ENCODE results near the gene WAC.
"Not testable (repeated sequence)": the region's sequence is repeated elsewhere in the genome, so short reads cannot be mapped to it uniquely, and the experiment has no call there.

WAC gene, protein sequence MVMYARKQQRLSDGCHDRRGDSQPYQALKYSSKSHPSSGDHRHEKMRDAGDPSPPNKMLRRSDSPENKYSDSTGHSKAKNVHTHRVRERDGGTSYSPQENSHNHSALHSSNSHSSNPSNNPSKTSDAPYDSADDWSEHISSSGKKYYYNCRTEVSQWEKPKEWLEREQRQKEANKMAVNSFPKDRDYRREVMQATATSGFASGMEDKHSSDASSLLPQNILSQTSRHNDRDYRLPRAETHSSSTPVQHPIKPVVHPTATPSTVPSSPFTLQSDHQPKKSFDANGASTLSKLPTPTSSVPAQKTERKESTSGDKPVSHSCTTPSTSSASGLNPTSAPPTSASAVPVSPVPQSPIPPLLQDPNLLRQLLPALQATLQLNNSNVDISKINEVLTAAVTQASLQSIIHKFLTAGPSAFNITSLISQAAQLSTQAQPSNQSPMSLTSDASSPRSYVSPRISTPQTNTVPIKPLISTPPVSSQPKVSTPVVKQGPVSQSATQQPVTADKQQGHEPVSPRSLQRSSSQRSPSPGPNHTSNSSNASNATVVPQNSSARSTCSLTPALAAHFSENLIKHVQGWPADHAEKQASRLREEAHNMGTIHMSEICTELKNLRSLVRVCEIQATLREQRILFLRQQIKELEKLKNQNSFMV

DNA sequence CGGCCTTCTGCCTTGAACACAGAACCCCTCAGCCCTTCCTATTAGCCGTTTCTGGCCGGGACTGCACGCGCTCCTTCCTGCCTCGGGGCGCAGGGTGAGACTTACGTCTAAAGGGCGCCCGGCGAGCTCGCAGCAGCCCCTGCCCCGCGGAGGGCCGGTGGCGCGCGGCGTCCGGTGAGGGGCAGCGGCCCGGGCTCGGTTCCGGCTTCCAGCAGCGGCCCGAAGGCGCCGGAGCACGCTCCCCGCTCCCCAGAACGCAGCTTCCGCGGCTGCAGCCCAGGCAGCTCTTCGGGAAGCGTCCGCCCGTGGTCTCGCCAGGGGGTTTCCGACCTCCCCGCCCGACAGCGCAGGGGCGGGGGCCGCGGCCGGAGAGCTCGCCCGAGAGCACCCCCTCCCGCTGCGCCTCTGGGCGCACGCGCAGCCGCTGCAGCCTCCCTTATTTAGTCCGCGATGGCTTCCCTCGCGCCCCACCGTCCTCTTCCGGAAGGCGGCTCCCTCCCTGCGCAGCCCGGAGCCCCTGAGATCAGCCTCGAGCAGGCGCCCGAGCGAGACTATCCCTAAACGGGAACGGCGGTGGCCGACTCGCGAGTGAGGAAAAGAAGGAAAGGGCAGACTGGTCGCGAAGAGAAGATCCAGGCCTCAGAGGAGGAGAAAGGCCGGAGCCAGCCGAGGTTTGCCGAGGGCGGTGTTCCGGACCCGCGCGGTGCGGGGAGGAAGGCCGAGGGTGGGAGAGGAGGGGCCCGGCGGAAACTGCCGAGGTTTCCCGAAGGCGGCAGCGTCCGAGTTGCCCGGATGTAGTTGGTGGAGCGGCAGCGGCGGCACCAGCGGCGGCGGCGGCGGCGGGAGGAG lies at the start of gene WAC:
WAC (plus strand) TSS at position 782 of the 849 bp plus-strand sequence. CDS start 462 bp downstream, outside the sequence.
- peak; percentile 93 for DNase-seq (ENCODE audit: low read depth)

DNA sequence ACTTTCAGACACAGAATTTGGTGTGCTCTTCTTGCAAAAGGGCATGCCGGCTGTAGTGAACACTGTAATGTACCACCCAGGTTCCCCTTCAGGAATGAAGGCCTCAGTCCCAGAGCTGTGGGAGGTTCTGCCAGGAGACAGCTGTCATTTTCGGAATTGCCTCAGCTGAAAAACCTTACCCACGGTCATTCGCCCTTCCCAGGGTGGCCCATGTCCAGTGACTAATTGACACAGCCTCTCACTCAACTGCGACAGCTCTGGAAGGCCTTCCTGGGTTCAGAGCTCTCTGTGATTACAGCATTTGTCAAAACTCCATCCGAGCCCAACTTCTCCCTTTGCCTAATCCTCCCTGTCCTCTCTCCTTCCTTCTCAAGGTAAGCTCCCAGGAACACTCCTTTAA lies 43.7 kb upstream of the WAC start:
- no peak for DNase-seq (ENCODE audit: low read depth)

DNA sequence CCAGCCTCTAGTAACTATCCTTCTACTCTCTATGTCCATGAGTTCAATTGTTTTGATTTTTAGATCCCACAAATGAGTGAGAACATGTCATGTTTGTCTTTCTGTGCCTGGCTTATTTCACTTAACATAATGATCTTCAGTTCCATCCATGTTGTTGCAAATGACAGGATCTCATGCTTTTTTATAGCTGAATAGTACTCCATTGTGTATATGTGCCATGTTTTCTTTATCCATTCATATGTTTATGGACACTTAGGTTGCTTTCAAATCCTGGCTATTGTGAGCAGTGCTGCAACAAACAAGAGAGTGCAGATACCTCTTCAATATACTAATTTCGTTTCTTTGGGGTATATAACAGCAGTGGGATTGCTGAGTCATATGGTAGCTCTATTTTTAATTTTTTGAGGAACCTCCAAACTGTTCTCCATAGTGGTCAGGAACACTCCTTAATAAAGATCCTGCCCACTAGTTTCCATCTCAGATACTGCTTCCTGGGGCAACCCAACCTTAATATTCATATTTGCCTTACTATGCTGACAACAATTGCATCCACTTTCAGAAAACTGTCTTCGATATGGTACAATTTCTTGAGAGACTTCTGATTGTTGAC lies 42.6 kb upstream of the WAC start:
- not testable (repeated sequence) for DNase-seq (ENCODE audit: low read depth)

DNA sequence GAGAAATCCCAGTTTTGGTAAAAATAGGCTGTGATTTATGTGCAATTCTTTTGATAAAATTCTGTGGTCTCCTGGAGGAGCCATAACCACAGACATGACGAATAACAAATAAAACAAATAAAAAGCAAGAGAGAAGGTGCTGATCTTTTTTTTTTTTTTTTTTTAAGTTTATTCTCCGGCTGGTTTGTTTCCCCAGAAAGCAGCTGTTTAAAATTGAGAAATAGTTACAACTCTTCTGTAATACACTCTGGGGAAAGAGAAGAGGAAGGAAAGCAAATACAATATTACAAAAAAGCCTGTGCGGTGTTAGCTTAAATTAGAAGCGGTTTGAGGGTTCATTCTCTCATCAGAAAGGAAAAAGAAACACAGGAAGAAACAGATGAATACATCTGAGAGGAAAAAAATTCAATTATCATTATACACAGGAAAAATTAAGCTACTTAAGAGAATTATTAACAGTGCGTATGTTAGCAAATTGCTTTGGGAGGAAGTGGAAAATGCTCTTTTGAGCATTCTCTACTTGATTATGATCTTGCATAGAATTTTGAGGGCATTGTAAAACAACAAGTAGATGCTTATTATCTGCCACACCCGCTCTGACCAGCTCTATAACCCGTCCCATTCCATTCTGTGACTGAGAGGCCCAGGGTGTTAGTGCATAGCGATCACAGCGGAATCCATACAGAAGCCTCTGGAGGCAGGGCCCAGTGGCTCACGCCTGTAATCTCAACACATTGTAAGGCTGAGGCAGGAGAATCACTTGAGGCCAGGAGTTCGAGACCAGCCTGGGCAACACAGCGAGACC lies 40.6 kb upstream of the WAC start:
- DNase-seq (ENCODE audit: low read depth): no peak

DNA sequence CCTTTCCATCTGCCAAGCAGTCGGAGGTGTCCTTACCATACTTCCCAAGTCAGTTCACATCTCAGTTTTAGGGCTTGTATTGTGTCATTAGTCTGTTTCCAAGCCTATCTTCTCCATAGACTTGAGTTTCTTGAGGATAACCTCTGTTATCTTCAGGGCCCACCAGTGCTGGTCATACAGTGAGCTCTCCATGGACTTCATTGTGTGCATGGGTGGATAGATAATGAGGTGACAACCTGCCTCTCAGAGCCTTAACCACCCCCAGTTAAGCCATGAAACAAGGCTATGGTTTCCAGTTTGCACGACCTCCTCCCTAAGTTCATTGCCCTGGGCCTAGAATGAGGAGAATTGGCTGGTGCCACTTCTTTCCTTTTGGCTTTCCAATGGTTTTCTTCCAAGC lies 38.5 kb upstream of the WAC start:
- no peak for DNase-seq (ENCODE audit: low read depth)

DNA sequence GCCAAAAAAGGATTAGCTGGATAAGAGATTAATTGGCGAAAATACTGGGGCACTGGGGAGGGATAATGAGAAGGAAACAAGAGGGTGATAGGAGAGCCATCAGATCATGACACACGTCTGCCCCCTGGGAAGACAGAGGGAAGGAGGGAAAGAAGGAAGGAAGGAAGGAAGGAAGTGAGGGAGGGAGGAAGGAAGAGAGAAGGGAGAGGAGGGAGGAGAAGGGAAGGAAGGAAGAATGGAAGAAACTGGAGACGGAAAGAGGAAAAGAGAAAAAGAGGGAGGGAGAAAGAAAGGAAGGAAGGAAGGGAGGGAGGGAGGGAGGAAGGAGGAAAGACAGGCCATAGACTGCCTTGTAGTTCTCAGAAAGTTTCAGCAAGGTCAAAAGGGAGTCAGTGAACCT lies 37.8 kb upstream of the WAC start:
- DNase-seq (ENCODE audit: low read depth): no peak

DNA sequence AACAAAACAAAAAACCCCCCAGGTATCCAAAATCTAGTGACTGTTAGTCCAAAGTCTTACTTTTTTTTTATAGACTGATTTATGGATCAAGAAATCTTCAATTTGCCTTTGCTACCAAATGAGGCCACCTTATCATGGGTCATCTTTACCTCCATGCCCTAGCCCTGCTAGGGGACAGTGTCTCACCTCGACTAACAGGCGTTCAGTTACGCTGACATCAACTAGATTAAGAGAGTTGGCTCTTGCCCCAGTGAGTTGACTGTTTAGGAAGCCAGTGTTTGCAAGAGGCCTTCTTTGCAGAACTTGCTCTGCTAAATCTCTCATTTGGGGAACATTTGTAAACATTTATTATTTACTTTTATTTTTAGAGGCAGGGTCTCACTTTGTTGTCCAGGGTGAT lies 36.9 kb upstream of the WAC start:
- no peak for DNase-seq (ENCODE audit: low read depth)

DNA sequence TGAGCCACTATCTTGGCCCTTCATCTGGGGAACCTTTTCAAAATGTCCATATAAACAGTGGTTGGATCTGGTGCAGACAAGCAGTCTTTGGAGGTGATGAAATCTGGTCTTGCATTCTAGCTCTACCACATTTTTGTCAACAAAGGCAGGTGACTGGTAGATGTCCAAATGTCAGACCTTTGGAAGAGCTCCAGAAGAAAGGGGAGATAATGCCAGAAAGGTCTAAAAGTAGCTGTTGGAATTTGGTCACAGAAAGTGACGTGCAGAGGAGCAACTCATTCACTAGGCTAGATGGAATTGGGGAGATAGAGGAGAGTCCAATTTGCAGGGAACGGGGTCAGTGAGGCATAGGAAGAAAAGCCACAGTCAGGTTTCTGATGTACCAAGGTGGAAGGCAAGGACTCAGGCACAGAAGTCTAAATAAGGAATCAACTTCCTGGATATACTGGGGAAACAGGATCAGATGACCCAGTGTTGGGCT lies 36.4 kb upstream of the WAC start:
- DNase-seq (ENCODE audit: low read depth): no peak

DNA sequence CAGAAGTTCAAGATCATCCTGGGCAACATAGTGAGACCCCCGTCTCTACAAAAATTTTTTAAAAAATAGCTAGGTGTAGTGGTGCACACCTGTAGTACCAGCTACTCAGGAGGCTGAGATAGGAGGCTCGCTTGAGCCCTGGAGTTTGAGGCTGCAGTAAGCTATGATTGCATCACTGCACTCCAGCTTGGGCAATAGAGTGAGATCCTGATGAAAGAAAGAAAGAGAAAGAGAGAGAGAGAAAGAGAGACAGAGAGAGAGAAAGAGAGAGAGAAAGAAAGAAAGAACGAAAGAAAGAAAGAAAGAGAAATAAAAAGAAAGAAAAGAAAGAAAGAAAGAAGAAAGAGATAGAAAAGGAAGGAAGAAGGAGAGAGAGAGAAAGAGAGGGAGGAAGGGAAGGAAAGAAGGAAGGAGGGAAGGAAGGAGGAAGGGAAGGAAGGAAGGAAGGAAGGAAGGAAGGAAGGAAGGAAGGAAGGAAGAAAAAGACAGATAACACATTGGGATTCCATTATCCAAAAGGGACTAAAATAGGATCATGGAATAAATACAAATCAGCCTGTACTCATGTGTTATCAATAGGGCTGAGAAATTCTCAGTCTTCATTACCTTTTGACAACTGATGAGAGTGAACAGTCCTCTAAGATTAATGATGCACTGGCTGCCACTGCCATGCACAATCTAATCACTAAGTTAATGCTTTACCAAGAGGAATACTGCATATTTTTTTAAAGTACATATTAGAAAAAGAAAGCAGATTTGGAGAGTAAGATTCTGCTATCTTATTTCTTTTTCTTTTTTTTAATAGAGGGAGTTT lies 35.4 kb upstream of the WAC start:
- DNase-seq (ENCODE audit: low read depth): no peak

DNA sequence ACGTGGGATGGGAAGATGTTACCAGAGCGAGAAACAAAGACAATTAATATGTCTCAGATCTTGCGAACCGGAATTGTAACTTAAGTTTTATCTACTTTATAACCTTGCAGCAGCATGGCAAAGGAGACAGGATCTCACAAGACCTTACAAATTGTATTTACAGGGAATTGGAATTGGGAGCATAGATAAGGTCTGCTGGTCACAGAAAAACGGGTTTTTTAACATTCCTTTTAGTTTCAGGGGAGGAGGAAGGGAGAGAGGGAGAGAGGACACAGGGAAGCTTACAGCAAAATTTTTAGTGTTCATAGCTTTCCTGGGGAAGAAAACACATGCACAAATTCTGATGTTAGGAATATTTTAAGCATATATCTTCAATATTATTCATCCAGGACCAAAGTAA lies 32.7 kb upstream of the WAC start:
- not testable (repeated sequence) for DNase-seq (ENCODE audit: low read depth)

DNA sequence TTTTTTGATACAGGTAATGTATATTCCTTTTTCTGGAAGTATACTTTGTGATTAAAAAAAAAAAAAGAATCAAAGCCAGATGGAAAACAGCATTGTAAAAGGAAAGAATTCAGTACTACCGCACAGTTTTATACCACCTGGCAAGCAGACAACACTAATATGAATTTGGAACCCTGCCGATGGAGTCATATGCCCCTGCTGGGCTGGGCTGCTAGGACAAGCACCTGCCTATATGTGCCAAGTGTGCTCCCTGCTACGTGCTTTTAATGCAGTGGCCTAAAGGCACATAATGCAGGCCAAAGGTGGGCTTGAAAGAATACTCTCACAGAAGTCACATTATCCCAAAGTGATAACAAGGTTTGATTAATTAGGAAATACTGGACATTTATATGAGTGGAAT lies 29.8 kb upstream of the WAC start:
- no peak for DNase-seq (ENCODE audit: low read depth)

DNA sequence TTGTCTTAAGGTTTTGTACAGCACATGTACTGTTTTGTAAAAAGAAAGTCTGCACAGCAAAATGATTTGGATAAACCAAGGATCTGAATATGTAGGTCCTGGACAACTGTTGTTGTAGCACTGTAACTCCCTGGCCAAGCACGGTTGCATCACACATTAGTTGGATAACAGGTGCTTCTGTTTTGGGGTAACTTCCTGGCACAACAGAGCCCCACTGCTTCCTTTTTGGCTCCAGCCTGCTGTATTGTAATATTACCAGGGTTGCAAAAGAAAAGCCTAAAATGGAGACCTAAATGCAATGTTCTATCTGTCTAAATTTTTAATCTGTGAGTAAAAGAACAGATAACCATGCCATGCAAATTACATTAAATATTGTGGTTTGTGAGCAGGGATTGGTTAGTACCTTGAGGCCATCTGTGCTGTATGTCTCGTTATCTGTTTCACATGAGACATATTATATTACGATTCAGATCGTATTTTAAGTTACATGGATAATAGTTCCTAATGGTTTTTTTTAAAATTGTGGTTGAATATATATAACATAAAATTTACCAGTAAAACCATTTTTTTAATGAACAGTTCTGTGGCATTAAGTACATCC lies 27.5 kb upstream of the WAC start:
- no peak for DNase-seq (ENCODE audit: low read depth)

DNA sequence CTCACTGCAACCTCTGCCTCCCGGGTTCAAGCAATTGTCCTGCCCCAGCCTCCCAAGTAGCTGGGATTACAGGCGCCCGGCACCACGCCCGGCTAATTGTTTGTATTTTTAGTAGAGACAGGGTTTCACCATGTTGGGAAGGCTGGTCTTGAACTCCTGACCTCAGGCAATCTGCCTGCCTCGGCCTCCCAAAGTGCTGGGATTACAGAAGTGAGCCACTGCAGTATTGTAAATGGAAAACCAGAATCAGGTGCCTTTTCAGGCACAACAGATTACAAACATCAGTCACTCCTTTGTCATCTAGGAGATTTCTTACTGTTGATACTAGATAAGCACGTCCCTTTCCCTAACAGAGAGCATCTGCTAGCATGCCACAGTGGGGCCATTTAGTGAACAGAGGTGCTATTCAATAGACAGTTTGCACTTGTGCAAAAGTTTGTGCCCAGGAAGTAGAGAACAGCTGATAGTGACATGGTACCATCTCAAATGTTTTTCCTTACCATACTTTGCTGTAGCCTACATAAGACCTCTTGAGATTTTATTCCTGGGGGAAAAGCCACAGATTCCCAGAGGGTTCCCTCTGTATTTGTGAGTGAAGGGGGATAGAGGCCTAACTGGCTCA lies 24.5 kb upstream of the WAC start:
- DNase-seq (ENCODE audit: low read depth): no peak

DNA sequence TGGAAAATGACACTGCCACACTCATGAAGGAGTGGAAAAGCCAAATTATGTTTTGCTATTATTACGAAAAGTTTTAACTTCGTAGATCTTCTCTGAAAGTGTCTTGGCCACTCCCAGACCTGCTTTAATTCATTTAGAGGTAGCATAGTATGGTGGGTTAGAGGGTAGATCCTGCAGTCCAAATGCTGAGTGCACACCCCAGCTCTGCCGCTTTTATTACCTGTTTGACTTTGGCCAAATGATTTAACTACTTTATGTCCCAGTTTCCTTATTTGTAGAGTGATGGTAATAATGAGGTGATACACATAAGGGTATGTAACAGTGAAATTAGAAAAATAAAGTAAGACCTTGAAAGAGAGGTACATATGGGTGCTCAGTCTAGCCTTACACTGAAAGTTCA lies 23.6 kb upstream of the WAC start:
- no peak for DNase-seq (ENCODE audit: low read depth)

DNA sequence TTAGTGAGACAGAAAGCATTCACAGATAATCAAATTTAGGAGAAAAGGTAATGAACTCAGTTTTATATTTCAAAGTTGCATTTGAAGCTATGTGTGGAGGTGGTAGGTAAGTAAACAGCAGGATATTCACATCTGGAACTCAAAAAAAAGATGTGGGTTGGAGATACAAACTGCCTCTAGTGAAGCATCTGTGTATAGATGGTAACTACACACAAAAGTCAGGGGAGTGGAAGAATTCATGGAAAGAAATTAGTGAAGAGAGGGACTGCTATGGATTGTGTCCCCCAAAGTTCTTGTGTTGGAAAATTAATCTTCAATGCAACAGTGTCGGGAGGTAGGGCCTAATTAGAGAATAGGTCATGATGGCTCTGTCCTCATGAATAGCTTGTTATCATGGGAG lies 18.3 kb upstream of the WAC start:
- no peak for DNase-seq (ENCODE audit: low read depth)

DNA sequence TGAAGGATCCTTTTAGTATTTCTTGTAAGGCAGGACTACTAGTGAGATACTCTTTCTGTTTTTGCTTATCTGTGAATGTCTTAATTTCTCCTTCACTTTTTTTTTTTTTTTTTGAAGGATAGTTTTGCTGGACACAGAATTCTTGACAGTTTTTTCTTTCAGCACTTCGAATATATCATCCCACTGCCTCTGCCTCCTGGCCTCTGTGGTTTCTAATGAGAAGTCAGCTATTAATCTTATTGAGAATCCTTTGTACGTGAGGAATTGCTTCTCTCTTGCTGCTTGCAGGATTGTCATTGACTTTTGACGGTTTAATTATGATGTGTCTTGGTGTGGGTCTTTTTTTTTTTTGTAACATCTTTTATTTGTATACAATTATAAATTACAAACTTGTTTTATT lies 12.6 kb upstream of the WAC start:
- no peak for DNase-seq (ENCODE audit: low read depth)

DNA sequence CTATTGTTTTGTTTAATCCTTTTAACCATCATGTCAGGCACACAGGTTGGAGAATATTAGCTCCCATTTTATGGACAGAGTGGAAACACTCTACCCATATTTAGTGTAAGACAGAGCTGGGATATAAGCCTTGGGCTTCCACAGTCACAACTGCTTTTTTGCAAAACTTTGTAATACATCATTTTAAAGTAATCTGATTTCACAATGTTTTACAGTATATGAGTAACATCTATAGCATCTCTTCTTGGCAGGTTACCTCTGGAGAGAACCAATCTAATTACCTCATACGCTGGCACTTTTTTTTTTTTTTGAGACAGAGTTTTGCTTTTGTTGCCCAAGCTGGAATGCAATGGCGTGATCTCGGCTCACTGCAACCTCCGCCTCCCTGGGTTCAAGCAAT lies 12.1 kb upstream of the WAC start:
- DNase-seq (ENCODE audit: low read depth): not testable (repeated sequence)

DNA sequence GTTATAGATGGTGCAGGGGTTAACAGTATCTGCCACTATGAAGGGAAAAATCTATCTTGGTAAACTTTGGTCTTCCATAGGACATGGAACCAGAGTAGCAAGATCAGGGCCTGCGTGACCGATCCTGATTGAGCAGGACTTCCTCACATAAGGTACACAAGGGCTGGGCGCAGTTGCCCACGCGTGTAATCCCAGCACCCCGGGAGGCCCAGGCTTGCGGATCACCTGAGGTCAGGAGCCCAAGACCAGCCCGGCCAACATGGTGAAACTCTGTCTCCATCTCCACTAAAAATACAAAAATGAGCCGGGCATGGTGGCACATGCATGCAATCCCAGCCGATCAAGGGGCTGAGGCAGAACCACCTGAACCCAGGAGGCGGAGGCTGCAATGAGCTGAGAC lies 11.0 kb upstream of the WAC start:
- DNase-seq (ENCODE audit: low read depth): not testable (repeated sequence)

DNA sequence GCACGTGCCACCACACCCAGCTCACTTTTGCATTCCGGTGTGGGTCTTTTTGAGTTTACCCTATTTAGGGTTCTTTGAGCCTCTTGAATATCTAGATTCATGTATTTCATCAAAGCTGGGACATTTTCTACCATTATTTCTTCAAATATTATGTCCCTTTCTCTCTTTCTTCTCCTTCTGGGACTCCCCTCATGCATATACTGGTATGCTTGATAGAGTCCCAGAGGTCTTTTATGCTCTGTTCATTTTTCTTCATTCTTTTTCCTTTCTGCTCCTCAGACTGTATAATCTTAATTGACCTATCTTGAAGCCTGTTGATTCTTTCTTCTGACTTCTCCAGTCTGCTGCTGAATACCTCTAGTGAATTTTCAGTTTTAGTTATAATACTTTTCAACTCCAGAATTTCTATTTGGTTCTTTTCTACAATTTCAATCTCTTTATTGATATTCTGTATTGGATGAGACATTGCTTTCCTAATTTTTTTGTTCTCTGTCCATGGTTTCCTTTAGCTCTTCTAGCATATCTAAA lies 9.1 kb upstream of the WAC start:
- no peak for DNase-seq (ENCODE audit: low read depth)

Measured in stimulated activated CD8-positive, alpha-beta memory T cell treated with anti-CD3 and anti-CD28 coated beads, Interleukin-12 subunit alpha, Interleukin-12 subunit beta, amount 100 ng/mL, for 1 hour (primary cell).